Measurements from ENCODE around the gene SLC24A4.

The SLC24A4 gene

GRCh38 chr14:92297818-92298595 lies 25.0 kb upstream of the SLC24A4 start:
- no peaks in the 10 kb centered on the region for H3K36me3 ChIP-seq (ENCODE audit: low read length)
- H3K27ac ChIP-seq (ENCODE audit: low read depth, low read length) = no peak overlapping the region
- no peak overlapping the region for H3K9ac ChIP-seq (ENCODE audit: low read length)
- no peaks in the 10 kb centered on the region for H3K9me3 ChIP-seq (ENCODE audit: insufficient read depth, low read length)
- no peak overlapping the region for H2AFZ ChIP-seq (ENCODE audit: low read depth, low read length, severe bottlenecking)
- no peaks in the 10 kb centered on the region for H3K9me2 ChIP-seq (replicated peaks; ENCODE audit: insufficient read depth, low read length)
- H3K79me2 ChIP-seq (ENCODE audit: insufficient read depth, low read length) = no peaks in the 10 kb centered on the region
- no peak for TF ChIP-seq EZH2phosphoT487 (conservative IDR thresholded peaks at IDR 0.05; ENCODE audit: low read length)
- TF ChIP-seq, protein P1, sequence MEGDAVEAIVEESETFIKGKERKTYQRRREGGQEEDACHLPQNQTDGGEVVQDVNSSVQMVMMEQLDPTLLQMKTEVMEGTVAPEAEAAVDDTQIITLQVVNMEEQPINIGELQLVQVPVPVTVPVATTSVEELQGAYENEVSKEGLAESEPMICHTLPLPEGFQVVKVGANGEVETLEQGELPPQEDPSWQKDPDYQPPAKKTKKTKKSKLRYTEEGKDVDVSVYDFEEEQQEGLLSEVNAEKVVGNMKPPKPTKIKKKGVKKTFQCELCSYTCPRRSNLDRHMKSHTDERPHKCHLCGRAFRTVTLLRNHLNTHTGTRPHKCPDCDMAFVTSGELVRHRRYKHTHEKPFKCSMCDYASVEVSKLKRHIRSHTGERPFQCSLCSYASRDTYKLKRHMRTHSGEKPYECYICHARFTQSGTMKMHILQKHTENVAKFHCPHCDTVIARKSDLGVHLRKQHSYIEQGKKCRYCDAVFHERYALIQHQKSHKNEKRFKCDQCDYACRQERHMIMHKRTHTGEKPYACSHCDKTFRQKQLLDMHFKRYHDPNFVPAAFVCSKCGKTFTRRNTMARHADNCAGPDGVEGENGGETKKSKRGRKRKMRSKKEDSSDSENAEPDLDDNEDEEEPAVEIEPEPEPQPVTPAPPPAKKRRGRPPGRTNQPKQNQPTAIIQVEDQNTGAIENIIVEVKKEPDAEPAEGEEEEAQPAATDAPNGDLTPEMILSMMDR (IDR thresholded peaks at IDR 0.05; ENCODE audit: insufficient read depth, low read length, poor library complexity, severe bottlenecking) = no peak
- peaks cover 2% of the 10 kb centered on the region; the same call in 1 of the 2 replicates for H3K27me3 ChIP-seq (ENCODE audit: low read length)
- H3K4me2 ChIP-seq (ENCODE audit: low read depth, low read length, poor library complexity, severe bottlenecking) = no peak overlapping the region
- H3F3A ChIP-seq (ENCODE audit: insufficient read depth) = no peaks in the 10 kb centered on the region
- H4K20me1 ChIP-seq (ENCODE audit: low read depth, low read length) = no peaks in the 10 kb centered on the region
- H3K4me3 ChIP-seq (ENCODE audit: insufficient read depth, low read length, poor library complexity, severe bottlenecking) = no peak overlapping the region

- H3K27me3 ChIP-seq (ENCODE audit: low read length) = peaks cover 2% of the 10 kb centered on the region; the same call in 1 of the 2 replicates
- no peaks in the 10 kb centered on the region for H3K79me2 ChIP-seq (ENCODE audit: insufficient read depth, low read length)
- H3F3A ChIP-seq (ENCODE audit: insufficient read depth) = no peaks in the 10 kb centered on the region
- no peaks in the 10 kb centered on the region for H4K20me1 ChIP-seq (ENCODE audit: low read depth, low read length)
- H3K36me3 ChIP-seq (ENCODE audit: low read length) = no peaks in the 10 kb centered on the region
- no peak overlapping the region for H3K4me3 ChIP-seq (ENCODE audit: insufficient read depth, low read length, poor library complexity, severe bottlenecking)
- H3K9me2 ChIP-seq (replicated peaks; ENCODE audit: insufficient read depth, low read length) = no peaks in the 10 kb centered on the region
- no peak overlapping the region for H2AFZ ChIP-seq (ENCODE audit: low read depth, low read length, severe bottlenecking)
- no peak overlapping the region for H3K4me2 ChIP-seq (ENCODE audit: low read depth, low read length, poor library complexity, severe bottlenecking)
- TF ChIP-seq, protein P1 (IDR thresholded peaks at IDR 0.05; ENCODE audit: insufficient read depth, low read length, poor library complexity, severe bottlenecking) = no peak
- TF ChIP-seq EZH2phosphoT487 (conservative IDR thresholded peaks at IDR 0.05; ENCODE audit: low read length) = no peak
- H3K27ac ChIP-seq (ENCODE audit: low read depth, low read length) = no peak overlapping the region
- no peaks in the 10 kb centered on the region for H3K9me3 ChIP-seq (ENCODE audit: insufficient read depth, low read length)
- H3K9ac ChIP-seq (ENCODE audit: low read length) = no peak overlapping the region
Observed at GRCh38 chr14:92302481-92302880, 20.5 kb upstream of the SLC24A4 start.

DNA sequence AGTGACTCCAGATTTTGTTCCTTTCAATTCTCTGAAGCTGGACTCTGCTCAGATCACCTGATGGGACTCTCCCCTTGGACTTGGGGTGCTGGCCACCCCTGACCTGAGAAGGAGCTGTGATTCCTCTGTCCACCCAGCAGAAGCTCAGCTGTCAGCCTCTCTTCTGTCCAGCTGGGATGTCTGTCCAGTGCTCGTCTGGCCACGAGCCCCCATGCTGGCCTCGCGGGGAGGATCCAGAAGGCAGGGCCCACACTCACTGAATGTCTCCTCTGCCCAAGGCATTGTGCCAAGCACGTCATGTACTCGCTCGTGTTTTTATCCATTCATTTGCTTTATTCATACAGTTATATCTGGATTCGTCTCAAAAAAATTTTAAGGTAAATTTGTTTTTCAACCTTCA lies 14.2 kb upstream of the SLC24A4 start:
- Histone ChIP-seq H3K27ac (ENCODE audit: low read depth, low read length) (no peak overlapping the region), H4K20me1 (ENCODE audit: low read depth, low read length) (no peaks in the 10 kb centered on the region), H3K9ac (ENCODE audit: low read length) (no peak overlapping the region), H3F3A (ENCODE audit: insufficient read depth) (no peaks in the 10 kb centered on the region), H3K79me2 (ENCODE audit: insufficient read depth, low read length) (no peaks in the 10 kb centered on the region), H3K4me3 (ENCODE audit: insufficient read depth, low read length, poor library complexity, severe bottlenecking) (no peak overlapping the region), H3K9me2 (replicated peaks; ENCODE audit: insufficient read depth, low read length) (no peaks in the 10 kb centered on the region), H3K27me3 (ENCODE audit: low read length) (no peaks in the 10 kb centered on the region), H3K9me3 (ENCODE audit: insufficient read depth, low read length) (no peaks in the 10 kb centered on the region), H2AFZ (ENCODE audit: low read depth, low read length, severe bottlenecking) (no peak overlapping the region), H3K4me2 (ENCODE audit: low read depth, low read length, poor library complexity, severe bottlenecking) (no peak overlapping the region), H3K36me3 (ENCODE audit: low read length) (no peaks in the 10 kb centered on the region)
- no peak for TF ChIP-seq EZH2phosphoT487 (conservative IDR thresholded peaks at IDR 0.05; ENCODE audit: low read length)
- TF ChIP-seq, protein P1 (IDR thresholded peaks at IDR 0.05; ENCODE audit: insufficient read depth, low read length, poor library complexity, severe bottlenecking) = no peak
